Inferior parietal cortex (tissue), 1 donor: ENCODE measurements around the gene DPH7.
"Not testable (repeated sequence)": the region's sequence is repeated elsewhere in the genome, so short reads cannot be mapped to it uniquely, and the experiment has no call there.

Source experiments
- DNase-seq: peaks from one replicate; pipeline ENCODE4 v3.0.0-alpha.2; 2016; ENCODE audit errors: extremely low spot score

The DPH7 gene

DNA sequence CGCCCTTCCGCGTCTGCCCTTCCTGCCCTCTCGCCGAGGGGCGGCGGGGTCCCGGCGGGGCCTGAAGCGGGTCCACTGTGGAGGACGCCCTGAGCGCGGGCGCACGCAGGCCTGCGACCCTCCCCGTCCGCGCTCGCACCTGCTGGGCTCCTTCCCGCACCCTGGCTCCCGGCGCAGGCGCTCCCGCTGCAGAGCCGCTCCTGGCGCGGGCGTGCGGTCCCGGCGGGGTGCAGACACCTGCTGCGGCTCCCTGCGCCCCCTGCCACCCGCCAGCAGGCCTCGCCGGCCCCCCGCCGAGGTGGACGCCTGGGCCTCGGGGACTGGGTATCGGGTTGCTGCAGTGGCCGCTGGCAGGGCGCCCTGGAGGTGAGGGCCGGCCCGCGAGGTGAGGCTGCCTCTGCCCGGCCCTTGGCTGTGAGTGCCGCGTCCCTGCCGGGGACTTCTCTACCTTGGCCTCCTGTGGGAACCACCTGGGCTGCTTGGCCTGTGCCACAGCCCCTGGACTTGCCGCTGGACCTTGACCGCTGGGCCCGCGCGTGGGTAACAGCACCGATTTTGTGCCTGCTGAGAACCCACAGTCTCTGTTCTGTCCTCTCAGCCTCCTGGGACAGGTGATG is 27.4 kb upstream of the DPH7 start:
- DNase-seq: no peak

DNA sequence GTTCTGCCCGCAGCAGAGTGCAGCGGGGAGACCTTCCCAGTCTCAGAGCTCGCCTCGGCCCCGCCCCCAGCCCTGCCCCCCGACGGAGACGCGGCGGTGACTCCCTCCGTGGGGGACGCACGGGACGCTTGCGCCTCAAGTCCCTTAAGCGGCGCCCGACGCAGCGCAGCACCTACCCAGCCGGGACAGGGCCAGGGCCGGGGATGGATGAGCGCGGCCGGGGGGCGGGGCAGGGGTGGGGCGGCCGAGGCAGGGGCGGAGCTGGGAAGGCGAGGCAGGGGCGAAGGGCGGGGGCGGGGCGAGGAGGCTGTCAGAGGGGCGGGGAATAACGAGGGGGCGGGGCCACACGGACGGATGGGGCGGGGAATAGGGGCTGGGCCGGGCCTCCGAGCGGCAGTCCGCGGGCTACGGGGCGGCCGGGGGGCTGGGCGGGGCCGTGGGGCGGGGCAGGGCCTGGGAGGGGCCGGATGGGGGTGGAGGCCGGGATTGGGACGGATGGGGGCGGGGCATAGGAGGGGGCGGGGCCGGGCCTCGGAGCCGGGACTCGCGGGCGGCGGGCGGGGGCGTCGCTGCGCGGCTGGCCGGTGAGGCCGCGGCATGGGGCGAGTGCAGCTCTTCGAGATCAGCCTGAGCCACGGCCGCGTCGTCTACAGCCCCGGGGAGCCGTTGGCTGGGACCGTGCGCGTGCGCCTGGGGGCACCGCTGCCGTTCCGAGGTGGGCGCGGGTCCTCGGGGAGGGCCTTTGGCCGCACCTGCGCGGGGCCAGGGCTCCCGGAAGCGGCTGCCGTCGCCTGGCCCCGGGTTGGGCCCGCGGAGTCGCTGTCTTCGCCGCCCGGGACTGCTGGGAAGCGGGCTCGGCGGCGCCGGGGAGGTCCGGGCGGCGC is 26.6 kb upstream of the DPH7 start, which contains the start of gene ARRDC1:
Gene ARRDC1, plus strand, starts transcription at position 566 of the 884 bp plus-strand sequence. Its CDS starts 32 bp downstream, at position 598.
- DNase-seq: peak; percentile 74

DNA sequence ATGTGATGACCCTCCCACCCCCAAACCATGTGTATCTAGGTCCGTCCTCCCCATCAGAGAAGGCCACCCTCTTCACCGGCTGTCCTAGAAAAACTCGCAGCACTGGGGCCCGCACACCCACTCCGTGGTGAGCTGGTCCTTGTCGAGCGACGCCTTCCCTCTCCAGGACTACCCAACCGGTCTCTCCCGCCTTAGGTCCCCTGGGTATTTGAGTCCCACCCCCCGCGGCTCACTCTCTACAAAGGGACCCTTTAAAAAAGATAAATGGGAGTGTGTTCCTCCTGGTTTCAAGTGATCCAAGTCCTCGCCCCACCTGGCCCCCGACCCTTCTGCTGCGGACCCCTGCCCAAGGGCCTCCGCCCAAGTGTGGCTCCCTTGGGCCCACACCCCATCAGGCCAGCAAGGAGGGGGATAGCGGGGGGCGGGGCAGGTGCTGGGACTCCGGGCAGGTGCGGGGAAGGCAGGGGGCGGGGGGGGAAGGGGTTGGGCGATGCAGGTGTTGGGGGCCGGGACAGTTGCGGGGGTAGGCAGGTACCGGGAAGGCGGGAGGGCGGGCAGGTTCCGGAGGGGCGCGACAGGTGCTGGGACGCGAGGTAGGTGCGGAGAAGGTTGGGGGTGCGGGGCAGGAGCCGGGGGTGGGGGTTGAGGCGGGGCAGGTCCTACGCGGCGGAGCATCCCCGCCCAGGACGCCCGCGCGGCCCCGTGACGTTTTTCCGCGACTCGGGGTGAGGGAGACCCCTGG is 25.8 kb upstream of the DPH7 start:
- DNase-seq: no peak

DNA sequence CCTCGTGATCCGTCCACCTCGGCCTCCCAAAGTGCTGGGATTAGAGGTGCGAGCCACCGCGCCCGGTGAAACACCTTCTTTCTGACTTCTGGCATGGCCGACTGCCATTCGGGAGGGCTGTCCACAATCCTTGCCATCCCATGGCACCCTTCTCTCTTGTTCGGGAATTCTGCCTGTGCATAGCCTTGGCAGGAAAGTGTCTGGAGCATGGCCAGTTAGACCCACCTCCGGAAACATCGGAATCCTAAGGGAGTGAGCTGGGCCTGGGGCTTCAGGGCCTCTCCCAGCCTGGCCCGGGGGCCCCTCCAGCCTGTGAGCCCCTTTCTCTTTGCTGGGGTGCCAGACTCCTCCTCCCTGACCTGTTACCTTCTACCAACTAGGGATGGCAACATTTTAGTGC is 25.2 kb upstream of the DPH7 start:
- DNase-seq: no peak

DNA sequence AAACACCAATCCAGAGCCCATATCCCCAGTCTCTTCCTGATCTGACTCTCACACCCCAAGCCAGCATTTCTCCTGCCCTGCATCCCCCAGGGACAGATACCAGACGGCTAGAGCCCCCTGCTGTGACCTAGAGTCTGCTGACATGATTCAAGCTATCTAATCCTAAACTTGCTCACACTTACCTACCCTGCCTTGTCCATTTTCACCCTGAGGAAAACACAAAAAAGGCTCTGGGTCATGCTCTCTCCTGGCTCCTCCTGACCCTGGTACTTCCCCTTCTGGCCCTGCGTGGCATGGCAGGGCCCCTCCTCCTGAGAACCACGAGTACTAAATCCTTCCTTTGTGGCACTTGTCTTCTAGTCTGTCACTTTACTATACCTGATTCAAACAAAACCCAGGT is 23.9 kb upstream of the DPH7 start:
- DNase-seq: no peak

DNA sequence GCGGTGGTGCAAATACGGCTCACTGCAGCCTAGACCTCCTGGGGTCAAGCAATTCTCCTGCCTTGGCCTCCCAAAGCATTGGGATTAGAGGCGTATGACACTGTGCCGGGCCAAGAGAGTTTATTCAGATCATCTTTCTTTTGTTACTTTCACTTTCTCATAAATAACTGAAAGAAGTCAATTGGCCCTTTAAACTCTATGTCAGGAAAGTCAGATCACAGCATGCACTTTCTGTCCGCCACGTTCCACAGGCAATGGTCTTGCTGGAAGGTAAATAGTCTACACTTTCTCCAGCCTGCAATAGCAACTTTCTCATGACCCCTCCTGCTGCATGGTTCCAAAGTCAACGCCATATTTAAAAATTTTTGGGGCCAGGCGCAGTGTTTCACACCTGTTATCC is 20.2 kb upstream of the DPH7 start:
- DNase-seq: no peak

DNA sequence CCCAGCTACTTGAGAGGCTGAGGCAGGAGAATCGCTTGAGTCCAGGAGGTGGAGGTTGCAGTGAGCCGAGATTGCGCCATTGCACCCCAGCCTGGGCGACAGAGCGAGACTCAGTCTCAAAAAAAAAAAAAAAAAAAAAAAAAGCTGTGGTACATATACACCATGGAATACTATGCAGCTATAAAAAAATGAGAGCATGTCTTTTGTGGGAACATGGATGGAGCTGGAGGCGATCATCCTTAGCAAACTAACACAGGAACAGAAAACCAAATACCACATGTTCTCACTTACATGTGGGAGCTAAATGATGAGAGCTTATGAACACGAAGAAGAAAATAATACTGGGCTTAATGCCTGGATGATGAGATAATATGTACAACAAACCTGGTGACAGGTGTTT is 17.9 kb upstream of the DPH7 start:
- not testable (repeated sequence) for DNase-seq

DNA sequence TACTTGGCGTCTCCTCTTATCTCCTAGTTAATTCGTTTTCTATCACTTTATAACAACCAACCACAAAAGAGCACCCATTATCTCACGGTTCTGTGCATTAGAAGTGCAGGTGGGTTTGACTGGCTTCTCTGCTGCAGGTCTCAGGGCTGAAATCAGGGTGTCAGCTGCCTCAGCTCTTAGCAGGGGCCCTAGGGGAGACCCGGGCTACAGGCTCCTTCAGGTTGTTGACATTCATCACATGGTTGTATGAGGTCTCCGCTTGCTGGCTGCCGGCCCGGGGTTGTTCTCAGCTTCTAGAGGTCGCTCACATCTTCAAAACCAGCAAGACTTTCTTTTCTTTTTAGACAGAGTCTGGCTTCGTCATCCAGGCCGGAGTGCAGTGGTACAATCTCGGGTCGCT is 14.5 kb upstream of the DPH7 start:
- DNase-seq: no peak

DNA sequence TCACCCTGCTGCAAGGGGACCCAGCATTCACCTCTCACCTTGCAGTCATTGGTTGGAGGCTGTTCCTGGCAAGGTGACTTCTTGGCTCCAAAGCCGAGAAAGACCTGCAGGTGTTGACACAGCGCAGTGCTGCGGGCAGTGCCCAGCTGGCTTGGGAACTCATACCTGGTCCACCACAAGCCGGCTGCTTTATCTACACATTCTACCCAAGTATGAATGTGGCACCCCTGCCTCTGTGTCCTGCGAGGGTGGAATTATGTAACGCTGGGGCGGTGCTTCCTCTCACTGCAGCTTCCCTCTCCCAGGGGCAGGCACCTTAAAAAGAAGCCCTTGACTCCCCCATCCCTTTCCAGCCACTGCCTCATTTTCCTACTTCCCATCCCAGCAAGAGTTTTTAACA is 14.0 kb upstream of the DPH7 start:
- no peak for DNase-seq

DNA sequence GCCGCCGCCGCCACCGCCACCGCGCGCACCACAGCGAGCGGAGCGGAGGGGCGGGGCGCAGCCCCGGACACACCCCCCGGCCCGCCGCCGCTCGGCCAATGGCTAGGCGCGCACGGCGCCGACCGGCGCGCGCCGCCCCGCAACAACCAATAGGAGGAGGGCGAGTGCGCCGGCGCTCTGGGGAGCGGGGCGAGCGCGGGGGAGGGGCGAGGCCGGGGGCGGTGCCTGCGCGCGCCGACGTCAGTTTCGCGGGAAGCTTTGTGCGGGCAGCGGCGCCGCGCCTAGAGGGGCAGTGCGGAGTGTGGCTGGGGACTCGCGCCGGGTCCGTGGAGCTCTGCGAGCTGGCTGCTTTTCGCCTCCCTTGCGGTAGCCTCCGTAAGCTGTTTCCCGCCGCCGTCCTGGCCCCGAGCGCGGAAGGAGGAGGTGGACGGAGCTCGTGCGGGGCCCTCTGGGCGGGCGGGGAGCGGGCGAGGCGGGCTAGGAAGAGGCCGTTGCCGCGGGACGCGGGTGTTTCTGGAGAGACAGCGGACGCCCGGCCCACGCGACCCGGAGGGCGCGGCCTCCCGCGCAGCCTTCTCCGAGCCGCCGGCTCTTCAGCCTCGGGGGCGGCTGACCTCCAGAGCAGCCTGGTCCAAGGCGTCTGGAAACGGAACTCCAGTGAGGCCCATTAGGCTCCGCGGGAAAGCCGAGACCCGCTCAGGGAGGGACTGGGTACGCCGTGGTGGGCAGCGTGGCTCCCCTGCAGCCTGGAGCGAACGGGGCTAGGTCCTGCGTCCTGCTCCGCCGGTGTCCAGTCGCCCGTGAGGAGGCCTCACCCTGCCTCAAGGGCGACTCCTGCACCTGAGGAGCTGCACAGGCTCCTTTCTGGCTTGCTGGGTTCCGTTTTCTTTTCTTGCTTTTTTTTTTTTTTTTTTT is 12.0 kb upstream of the DPH7 start, which contains the start of gene ZMYND19:
Gene ZMYND19, minus strand, starts transcription at position 44 of the 915 bp plus-strand sequence. CDS start 249 bp downstream, outside the sequence.
- peak; percentile 81 for DNase-seq

DNA sequence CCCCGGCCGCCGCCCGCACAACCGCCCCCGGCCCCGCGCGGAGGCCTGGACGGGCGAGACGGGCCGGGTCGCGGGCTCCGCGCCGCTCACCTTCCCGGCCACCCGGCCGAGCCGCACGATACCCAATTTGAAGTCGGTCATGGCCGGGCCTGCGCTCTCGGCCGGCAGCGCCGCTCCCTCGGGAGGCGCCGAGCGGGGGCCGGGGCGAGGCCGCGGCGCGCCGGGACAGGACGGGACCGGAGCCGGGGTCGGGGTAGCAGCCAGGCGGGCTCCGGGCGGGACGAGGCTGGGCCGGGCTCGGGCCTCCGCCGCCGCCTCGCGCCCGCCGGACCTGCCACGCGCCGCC is 11.4 kb upstream of the DPH7 start:
- DNase-seq: no peak

DNA sequence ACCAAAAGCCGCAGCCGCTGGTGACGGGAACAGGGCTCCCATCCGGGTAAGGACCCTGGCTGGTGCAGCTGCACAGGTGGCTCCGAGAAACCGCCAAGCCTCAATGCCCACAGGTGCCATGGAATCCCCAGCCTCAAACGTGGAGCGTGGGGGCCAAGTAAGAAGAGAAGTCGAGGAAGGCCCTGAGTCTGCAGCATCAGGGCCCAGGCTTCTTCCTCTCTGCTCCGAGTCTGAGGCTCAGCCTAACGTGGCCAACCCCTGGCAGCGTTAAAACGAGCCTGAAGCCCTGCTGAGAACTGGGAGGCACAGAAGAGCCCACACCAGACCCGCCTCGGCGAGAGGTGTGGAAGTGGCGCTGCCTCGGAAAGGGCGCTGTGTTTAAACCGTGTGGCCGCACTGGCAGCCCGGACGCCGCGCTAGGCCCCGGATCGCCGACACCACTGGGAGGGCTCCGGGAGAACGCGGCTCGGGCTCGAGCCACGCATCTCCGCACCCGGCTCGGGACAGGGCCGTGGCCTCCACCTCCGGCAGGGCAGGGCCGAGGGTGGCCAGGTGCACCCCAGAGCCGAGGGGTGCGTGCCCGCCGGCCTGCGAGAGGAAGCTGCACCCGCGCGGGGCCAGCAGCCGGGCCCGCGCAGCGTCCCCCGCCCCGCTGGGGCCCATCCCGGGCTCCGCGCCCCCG is 10.9 kb upstream of the DPH7 start:
- DNase-seq: no peak

DNA sequence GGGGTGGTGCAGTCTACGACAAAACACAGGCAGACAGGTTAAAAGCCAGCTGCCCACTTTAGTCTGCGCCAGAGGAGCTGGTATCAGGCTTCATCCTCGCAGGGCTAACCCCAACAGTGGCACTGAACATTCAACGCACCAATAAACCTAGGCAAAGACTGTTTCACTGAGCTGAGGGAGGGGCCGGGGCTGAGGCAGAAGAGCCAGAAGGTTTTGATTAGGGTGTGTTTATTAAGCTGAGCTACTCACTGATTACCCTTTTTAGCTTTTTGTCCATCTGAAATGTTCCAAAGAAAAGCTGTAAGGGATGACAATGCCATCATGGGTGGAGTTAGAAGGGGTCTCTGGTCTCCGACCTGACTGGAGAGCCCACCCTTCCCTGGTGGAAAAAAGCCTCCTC is 10.2 kb upstream of the DPH7 start:
- no peak for DNase-seq

DNA sequence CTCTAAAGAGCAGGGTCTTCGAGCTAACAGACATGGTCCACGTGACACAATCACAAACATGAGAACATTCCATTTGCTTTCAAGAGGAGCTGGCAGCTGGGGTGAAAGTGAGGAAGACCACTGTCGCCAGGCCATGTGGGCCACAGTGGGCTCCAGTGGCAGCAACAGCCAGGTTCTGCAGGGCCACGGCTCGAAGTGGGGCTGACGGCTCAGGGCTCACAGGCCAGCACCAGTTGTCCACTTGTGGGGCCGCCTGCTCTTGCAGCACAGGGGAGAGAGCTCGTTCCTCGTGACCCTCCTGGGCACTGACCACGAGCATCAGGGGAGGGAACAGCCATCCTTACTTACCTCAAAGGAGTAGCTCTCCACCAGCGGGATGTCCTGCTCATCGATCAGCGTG is 9.6 kb upstream of the DPH7 start:
- no peak for DNase-seq

DNA sequence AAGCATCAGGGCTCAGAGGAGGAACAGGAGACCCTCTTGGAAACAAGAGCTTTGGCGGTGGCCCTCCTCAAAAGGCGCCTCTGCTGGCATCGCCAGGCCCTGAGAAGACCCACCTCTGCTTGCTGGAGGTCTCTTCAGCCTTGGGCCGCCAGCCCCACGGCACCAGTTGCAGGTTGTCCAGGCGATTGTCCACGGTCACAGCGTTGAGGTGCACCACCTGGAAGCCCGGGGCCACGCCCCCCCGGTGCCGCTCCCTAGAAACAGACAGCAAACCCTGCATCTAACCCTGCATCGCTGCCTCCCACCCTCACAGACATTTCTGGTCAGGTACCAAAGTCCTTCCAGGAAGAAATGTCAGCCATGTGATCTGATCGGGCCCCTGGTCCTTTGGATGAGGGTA is 8.1 kb upstream of the DPH7 start:
- no peak for DNase-seq

DNA sequence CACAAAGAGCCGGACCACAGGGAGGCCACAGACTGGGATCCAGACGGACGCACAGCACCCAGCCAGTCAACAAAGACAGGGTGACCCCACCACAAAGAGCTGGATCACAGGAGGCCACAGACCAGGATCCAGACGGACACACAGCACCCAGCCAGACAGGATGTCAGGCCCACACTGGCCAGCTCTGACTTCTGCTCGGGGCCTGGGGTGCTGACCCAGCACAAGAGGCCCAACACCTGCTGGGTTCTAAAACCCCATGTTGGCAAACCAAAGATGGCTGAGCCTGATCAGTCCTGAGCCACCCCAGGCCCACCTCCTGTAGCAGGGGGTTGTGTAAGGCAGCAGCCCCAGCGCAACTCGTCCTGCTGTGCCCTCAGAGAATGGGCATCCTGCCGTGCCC is 5.2 kb upstream of the DPH7 start:
- DNase-seq: no peak

DNA sequence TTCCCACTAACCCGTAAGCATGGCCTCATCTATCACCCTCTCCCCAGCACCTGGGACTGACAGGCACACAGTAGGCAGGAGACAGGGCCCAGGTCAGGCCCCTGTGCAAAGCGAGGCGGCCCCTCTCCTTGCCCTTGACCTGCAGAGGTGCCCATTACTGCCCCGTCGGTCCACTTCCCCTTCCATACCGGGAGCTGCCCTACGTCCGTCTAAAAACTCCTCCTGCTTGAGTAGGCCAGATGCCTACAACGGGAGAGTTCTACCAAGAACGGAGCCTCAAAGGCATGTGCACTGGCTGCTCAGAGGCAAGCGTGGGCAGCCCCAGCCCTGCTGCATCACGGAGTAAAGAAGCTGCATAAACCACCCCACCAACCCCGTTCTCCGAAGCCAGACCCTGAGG is 4.6 kb upstream of the DPH7 start:
- no peak for DNase-seq

DNA sequence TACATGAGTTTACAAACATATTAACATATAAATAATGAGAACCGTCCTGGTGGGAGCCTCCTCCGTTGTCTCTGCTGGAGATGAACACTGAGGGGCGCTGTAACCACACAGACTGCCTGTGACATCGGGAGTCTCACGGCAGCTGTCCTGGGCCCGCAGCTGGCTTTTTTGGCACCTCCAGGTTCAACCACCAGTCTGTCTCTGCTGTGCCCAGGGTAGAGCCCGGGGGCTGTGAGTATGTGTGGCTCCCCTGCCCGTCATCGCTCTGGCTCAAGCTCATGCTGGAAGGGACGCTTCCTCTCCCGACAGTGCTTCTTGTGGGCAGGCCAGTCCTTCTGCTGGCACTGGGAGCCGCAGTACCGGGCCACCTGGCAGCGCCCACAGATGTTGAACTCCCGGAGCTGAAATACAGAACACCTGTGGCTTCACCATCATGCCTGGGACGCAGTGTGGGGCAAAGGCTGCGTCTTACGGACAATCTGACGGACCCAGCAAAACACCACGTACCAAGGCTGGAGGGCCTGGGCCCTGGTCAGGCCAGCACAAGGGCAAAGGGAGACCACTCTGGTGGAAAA is 3.6 kb upstream of the DPH7 start:
- DNase-seq: no peak

DNA sequence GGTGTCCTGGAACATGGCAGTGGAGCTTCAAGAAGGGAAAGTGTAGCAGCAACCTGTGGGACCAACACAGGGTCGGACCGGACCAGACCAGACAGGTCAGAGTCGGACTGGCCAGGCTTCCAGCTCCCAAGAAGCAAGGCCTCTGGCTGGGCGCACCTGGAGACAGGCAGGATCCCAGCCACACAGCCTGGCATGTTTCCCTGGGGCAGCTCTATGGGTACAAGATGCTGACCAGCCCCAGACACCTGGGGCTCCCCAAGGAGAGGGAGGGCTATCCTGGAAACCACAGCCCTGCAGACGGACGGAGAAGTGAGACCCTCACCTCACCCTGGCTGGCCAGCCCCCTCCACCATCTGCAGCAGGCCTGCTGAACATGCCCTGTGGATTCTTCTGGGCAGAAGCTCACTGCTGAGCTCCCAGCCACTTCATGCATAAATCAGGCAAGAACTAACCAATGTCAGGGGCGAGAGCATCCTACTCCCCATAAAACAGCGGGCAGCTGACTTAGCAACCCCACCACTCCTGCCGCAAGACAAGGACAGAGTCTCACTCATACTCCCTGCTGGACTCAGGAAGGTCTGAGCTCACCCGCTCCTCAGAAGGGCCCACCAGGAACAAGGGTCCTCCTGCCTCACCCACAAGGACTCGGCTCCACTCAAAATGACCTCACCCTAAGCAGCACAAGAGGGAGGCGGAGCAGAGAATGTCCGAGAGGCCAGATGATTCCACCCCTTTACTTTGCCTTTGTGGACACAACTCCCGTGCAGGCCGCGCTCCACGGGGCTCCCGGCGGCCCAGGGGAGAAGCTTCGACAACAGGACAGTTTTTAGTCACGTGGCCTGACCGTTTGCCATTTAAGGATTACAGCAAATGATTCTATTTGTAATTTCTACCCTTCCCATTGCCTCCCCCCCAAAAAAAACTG is 2.9 kb upstream of the DPH7 start:
- DNase-seq: no peak

DNA sequence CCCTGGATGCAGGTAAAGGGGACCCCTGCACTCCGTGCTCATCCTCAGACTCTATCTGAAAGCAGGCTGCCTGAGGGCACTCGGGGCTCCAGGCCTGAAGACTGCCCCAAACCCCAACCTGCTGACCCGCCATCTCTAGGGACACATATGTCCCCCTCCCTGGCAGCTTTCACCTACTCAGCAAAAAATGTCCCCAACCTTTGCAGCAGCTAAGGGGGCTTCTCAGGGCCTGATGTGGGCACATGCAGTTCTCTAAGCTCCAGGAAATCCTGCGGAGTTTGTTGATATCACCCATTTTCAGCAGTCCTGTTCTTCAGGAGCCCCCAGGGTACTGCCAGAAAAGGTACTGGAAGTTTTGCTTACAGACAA is 2.2 kb upstream of the DPH7 start:
- DNase-seq: no peak
